NB4 (cell line): ENCODE results near the gene S100Z.
"Not testable (repeated sequence)": the region's sequence is repeated elsewhere in the genome, so short reads cannot be mapped to it uniquely, and the experiment has no call there.

Experiments
- DNase-seq: peaks from one replicate; pipeline ENCODE4 v3.0.0; 2010; ENCODE audit warnings: low read depth
- H3K4me3 ChIP-seq: one replicate; pipeline ENCODE4 v1.5.1; 2011; ENCODE audit warnings: mild to moderate bottlenecking, low read depth, low read length, moderate library complexity
- CTCF ChIP-seq: IDR thresholded peaks from one replicate; pipeline ENCODE4 v1.5.1; 2012; ENCODE audit warnings: low read depth, low read length
- MYC ChIP-seq: IDR thresholded peaks from 2 replicates; pipeline ENCODE4 v1.6.1; 2011; ENCODE audit warnings: low read depth, low read length
- POLR2A ChIP-seq: IDR thresholded peaks from 2 replicates; pipeline ENCODE4 v1.6.1; 2011; ENCODE audit warnings: mild to moderate bottlenecking; ENCODE audit not compliant: insufficient read length; ENCODE audit errors: extremely low read depth
- TF ChIP-seq, protein P1 (sequence below): IDR thresholded peaks from 2 replicates; pipeline ENCODE4 v1.6.1; 2011; ENCODE audit warnings: low read depth, low read length

S100Z gene

GRCh38 chr5:76841361-76841760 lies 8.5 kb upstream of the S100Z start:
- no peak overlapping the region for H3K4me3 ChIP-seq
- TF ChIP-seq POLR2A (no peak), MYC (no peak)
- TF ChIP-seq, protein P1, sequence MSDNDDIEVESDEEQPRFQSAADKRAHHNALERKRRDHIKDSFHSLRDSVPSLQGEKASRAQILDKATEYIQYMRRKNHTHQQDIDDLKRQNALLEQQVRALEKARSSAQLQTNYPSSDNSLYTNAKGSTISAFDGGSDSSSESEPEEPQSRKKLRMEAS = no peak

GRCh38 chr5:76845890-76846289 lies 3.9 kb upstream of the S100Z start:
- no peak for DNase-seq
- no peak overlapping the region for H3K4me3 ChIP-seq
- TF ChIP-seq MYC = no peak
- no peak for TF ChIP-seq CTCF
- TF ChIP-seq POLR2A = no peak
- TF ChIP-seq, protein P1 = no peak

More at GRCh38 chr5:76841361-76841760, 8.5 kb upstream of the S100Z start:
- DNase-seq = no peak

DNA sequence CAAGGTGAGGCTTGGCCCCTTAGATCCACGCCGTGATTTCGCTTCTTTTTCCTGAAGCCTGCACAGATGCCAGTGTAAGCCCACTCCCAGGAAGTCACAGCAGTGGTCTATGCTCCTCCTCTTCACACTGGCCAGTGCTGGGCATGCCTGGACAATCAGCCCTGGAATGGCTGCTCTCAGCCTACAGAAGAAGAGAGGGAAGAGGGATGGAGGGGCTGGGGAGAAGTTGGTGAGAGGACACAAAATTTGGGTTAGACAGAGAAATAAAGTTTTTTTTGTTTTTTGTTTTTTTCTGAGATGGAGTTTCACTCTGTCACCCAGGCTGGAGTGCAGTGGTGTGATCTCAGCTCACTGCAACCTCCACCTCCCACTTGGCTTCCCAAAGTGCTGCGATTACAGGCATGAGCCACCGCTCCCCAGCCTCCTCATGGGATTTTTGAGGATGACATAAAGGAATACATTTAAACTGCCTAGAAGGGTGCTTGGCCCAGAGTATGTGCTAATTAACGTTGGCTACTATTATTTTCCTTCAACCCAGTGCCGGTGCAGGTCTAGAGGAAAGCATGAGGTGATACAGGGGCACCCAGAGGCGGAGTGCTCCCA lies 830 bp downstream of the S100Z start:
- no peak overlapping the region for H3K4me3 ChIP-seq
- TF ChIP-seq MYC = no peak
- TF ChIP-seq POLR2A = no peak
- TF ChIP-seq, protein P1 = no peak
- no peak for TF ChIP-seq CTCF
- DNase-seq = no peak

DNA sequence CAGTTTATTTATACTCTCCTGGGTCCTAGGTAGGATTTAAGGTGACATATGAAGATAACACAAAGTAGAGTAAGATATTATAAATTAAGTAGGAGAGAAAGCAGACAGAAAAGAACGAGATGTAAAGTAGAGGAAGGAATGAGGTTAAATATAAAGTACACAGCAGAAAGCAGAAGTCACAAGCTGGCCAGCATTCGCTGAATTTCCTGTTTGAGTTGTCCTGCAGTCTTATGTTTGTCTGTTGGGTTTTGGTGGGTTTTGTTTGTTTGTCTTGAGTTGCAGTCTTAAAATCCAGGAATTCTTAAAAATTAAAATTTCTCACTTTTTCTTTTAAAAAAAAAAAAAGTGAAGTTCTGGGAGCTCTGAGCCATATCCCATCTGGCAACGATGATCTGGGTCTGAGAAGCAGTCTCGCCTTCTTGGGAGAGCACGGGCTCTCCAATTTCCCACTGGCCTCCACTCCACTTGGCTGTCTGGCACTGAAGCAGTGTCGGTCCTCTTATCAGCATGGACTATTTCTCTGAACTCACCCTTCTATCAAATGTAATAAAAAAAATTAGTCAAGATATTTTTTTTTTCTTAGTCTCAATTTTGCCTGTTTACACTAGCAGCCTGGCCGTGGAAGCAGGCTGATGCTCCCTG lies 2.0 kb downstream of the S100Z start:
- H3K4me3 ChIP-seq = no peak overlapping the region
- DNase-seq = peak; percentile 29
- TF ChIP-seq, protein P1 = 0 out of 2 replicates have a peak, but pooled peaks have one; percentile 8
- no peak for TF ChIP-seq MYC

DNA sequence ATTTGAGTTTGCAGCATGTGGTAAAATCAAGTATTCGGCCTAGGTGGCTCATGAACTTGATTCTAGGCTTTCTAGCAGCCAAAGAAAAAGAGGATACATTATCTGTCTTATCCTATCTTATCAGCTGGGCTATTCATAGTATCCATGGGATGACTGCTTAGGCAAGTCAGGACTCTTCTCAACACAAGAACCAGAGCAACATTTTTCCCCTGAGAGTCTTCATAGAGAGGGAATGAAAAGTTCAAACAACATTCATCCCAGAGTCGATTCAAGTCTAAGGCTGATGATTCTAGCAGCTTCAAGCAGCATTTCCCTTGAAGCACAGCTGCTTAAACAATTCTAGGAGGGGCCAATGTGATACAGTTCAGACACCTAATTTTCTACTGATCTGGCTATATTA lies 3.0 kb downstream of the S100Z start:
- H3K4me3 ChIP-seq = no peak overlapping the region
- no peak for TF ChIP-seq POLR2A
- no peak for TF ChIP-seq CTCF
- no peak for TF ChIP-seq MYC
- TF ChIP-seq, protein P1 = no peak
- no peak for DNase-seq

DNA sequence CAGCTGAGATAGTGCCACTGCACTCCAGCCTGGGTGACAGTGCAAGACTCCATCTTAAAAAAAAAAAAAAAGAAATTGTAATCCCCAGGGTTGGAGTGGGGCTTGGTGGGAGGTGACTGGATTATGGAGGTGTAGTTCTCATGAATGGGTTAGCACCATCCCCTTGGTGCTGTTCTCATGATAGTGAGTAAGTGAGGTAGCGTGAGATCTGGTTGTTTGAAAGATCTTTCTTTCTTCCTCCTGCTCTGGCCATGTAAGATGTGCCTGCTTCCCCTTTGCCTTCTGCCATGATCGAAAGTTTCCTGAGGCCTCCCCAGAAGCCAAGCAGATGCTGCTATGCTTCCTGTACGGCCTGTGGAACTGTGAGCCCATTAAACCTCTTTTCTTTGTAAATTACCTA lies 3.9 kb downstream of the S100Z start:
- not testable (repeated sequence) for H3K4me3 ChIP-seq, DNase-seq

- H3K4me3 ChIP-seq = no peak overlapping the region
- TF ChIP-seq CTCF = no peak
- no peak for TF ChIP-seq POLR2A
- no peak for TF ChIP-seq MYC
- TF ChIP-seq, protein P1 = no peak
- no peak for DNase-seq
Observed at GRCh38 chr5:76854644-76855043, 4.8 kb downstream of the S100Z start.

- H3K4me3 ChIP-seq, DNase-seq: not testable (repeated sequence)
Observed at GRCh38 chr5:76855501-76855900, 5.7 kb downstream of the S100Z start.
